ENCODE measurements around the gene TSHZ1. TPM values are rescaled to one million over a fixed set of nuclear protein-coding genes. Genes with fewer than 3 reads are reported as not detected.

TSHZ1 gene
- polyA plus RNA-seq, 1 experiment, result 23.9 TPM

GRCh38 chr18:75284566-75284965 is 74.0 kb downstream of the TSHZ1 start:
- DNase-seq (ENCODE audit: low read depth), result no peak
- TF ChIP-seq CTCF (IDR thresholded peaks at IDR 0.05; ENCODE audit: insufficient read depth, low read depth, low read length), result no peak
- CTCF ChIA-PET, result no interaction called here
- Histone ChIP-seq H3K27me3 (ENCODE audit: control insufficient read depth, insufficient read depth, low read length) (no peaks in the 10 kb centered on the region), H3K4me3 (ENCODE audit: low read depth, low read length) (no peak overlapping the region), H3K36me3 (ENCODE audit: control insufficient read depth, insufficient read depth, low read length) (peaks cover 30% of the 10 kb centered on the region)
- POLR2A ChIA-PET, result no interaction called here

- TF ChIP-seq CTCF (IDR thresholded peaks at IDR 0.05; ENCODE audit: insufficient read depth, low read depth, low read length), result no peak
- CTCF ChIA-PET, result no interaction called here
- no peak for DNase-seq (ENCODE audit: low read depth)
- POLR2A ChIA-PET, result no interaction called here
- no peaks in the 10 kb centered on the region for H3K27me3 ChIP-seq (ENCODE audit: control insufficient read depth, insufficient read depth, low read length)
- no peak overlapping the region for H3K4me3 ChIP-seq (ENCODE audit: low read depth, low read length)
- H3K36me3 ChIP-seq (ENCODE audit: control insufficient read depth, insufficient read depth, low read length), result peaks cover 30% of the 10 kb centered on the region
These were observed 75.3 kb downstream of the TSHZ1 start for GRCh38 chr18:75285876-75286275.

- ChIA-PET POLR2A (no interaction called here), CTCF (interaction anchor here (1.0 kb wide), 1 partner anchor 11 kb away, joined by 3 read pairs; no protein-coding TSS in a partner anchor)
- DNase-seq (ENCODE audit: low read depth), result no peak
- peaks cover 30% of the 10 kb centered on the region for H3K36me3 ChIP-seq (ENCODE audit: control insufficient read depth, insufficient read depth, low read length)
- H3K4me3 ChIP-seq (ENCODE audit: low read depth, low read length), result no peak overlapping the region
- no peak for TF ChIP-seq CTCF (IDR thresholded peaks at IDR 0.05; ENCODE audit: insufficient read depth, low read depth, low read length)
- H3K27me3 ChIP-seq (ENCODE audit: control insufficient read depth, insufficient read depth, low read length), result no peaks in the 10 kb centered on the region
These were observed 76.4 kb downstream of the TSHZ1 start for GRCh38 chr18:75287006-75287405.

- Histone ChIP-seq H3K4me3 (ENCODE audit: low read depth, low read length) (no peak overlapping the region), H3K27me3 (ENCODE audit: control insufficient read depth, insufficient read depth, low read length) (no peaks in the 10 kb centered on the region), H3K36me3 (ENCODE audit: control insufficient read depth, insufficient read depth, low read length) (peaks cover 30% of the 10 kb centered on the region)
- POLR2A ChIA-PET, result no interaction called here
- no peak for TF ChIP-seq CTCF (IDR thresholded peaks at IDR 0.05; ENCODE audit: insufficient read depth, low read depth, low read length)
- CTCF ChIA-PET, result no interaction called here
- no peak for DNase-seq (ENCODE audit: low read depth)
These were observed 77.1 kb downstream of the TSHZ1 start for GRCh38 chr18:75287700-75288099.

- CTCF ChIA-PET, result interaction anchor here (1.5 kb wide), 1 partner anchor 11 kb away, joined by 6 read pairs; no protein-coding TSS in a partner anchor
- POLR2A ChIA-PET, result no interaction called here
- Histone ChIP-seq H3K27me3 (ENCODE audit: control insufficient read depth, insufficient read depth, low read length) (no peaks in the 10 kb centered on the region), H3K4me3 (ENCODE audit: low read depth, low read length) (no peak overlapping the region), H3K36me3 (ENCODE audit: control insufficient read depth, insufficient read depth, low read length) (peaks cover 27% of the 10 kb centered on the region)
- TF ChIP-seq CTCF (IDR thresholded peaks at IDR 0.05; ENCODE audit: insufficient read depth, low read depth, low read length), result no peak
- no peak for DNase-seq (ENCODE audit: low read depth)
These were observed 79.2 kb downstream of the TSHZ1 start for GRCh38 chr18:75289761-75290160.

Data from BJ (cell line).